OCI-LY1 (cell line): Measurements from ENCODE around the gene ANKDD1B.

ENCODE experiments used
- EZH2 ChIP-seq: fragments of 200-600 bp; sonication (generic), shearing (Covaris generic); IDR thresholded peaks from 2 replicates; pipeline ENCODE4 v1.8.0; 2017; ENCODE audit warnings: borderline replicate concordance, mixed run types, mild to moderate bottlenecking, antibody characterized with exemption, low read length, moderate library complexity, mixed read lengths
- TF ChIP-seq, protein P1 (sequence below): fragments of 200-600 bp; sonication (generic), shearing (Covaris generic); IDR thresholded peaks from 2 replicates; pipeline ENCODE4 v1.5.1; 2017; ENCODE audit warnings: mild to moderate bottlenecking, antibody characterized with exemption, low read length, moderate library complexity, mixed read lengths

- TF ChIP-seq, protein P1, sequence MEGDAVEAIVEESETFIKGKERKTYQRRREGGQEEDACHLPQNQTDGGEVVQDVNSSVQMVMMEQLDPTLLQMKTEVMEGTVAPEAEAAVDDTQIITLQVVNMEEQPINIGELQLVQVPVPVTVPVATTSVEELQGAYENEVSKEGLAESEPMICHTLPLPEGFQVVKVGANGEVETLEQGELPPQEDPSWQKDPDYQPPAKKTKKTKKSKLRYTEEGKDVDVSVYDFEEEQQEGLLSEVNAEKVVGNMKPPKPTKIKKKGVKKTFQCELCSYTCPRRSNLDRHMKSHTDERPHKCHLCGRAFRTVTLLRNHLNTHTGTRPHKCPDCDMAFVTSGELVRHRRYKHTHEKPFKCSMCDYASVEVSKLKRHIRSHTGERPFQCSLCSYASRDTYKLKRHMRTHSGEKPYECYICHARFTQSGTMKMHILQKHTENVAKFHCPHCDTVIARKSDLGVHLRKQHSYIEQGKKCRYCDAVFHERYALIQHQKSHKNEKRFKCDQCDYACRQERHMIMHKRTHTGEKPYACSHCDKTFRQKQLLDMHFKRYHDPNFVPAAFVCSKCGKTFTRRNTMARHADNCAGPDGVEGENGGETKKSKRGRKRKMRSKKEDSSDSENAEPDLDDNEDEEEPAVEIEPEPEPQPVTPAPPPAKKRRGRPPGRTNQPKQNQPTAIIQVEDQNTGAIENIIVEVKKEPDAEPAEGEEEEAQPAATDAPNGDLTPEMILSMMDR = no peak
- TF ChIP-seq EZH2 = no peak
These were observed 10.7 kb upstream of the ANKDD1B start for GRCh38 chr5:75600535-75600934.
